Measurements from ENCODE around the gene AP1B1.
"Not testable (repeated sequence)": the region's sequence is repeated elsewhere in the genome, so short reads cannot be mapped to it uniquely, and the experiment has no call there.

Gene AP1B1

GRCh38 chr22:29385748-29386147 lies 2.6 kb downstream of the AP1B1 start:
- DNase-seq = peak; percentile 74

GRCh38 chr22:29385151-29385704 lies 3.1 kb downstream of the AP1B1 start:
- DNase-seq = no peak

- DNase-seq = no peak
These were observed 4.6 kb downstream of the AP1B1 start for GRCh38 chr22:29383740-29384139.

- DNase-seq = no peak
These were observed 5.6 kb downstream of the AP1B1 start for GRCh38 chr22:29382580-29383302.

GRCh38 chr22:29380856-29381255 lies 7.5 kb downstream of the AP1B1 start:
- DNase-seq = no peak

- no peak for DNase-seq
These were observed 8.2 kb downstream of the AP1B1 start for GRCh38 chr22:29380032-29380781.

GRCh38 chr22:29379258-29379657 lies 9.1 kb downstream of the AP1B1 start:
- no peak for DNase-seq

GRCh38 chr22:29377979-29378378 lies 10.4 kb downstream of the AP1B1 start:
- DNase-seq = no peak

GRCh38 chr22:29376705-29377104 lies 11.7 kb downstream of the AP1B1 start:
- not testable (repeated sequence) for DNase-seq

- no peak for DNase-seq
These were observed 12.8 kb downstream of the AP1B1 start for GRCh38 chr22:29375398-29376076.

GRCh38 chr22:29374806-29375205 lies 13.6 kb downstream of the AP1B1 start:
- DNase-seq = not testable (repeated sequence)

- DNase-seq = no peak
These were observed 14.0 kb downstream of the AP1B1 start for GRCh38 chr22:29374401-29374800.

GRCh38 chr22:29370537-29370936 lies 17.8 kb downstream of the AP1B1 start:
- DNase-seq = no peak

- DNase-seq = peak; percentile 40
These were observed 18.9 kb downstream of the AP1B1 start for GRCh38 chr22:29369460-29369859.

- no peak for DNase-seq
These were observed 28.9 kb downstream of the AP1B1 start for GRCh38 chr22:29359469-29359868.

- not testable (repeated sequence) for DNase-seq
These were observed 31.0 kb downstream of the AP1B1 start for GRCh38 chr22:29357193-29357890.

GRCh38 chr22:29353860-29354259 lies 34.5 kb downstream of the AP1B1 start:
- DNase-seq = no peak

GRCh38 chr22:29353286-29353685 lies 35.1 kb downstream of the AP1B1 start:
- DNase-seq = no peak

GRCh38 chr22:29352778-29353177 lies 35.6 kb downstream of the AP1B1 start:
- DNase-seq = no peak

GRCh38 chr22:29351891-29352290 lies 36.5 kb downstream of the AP1B1 start:
- DNase-seq = no peak

- no peak for DNase-seq
These were observed 37.3 kb downstream of the AP1B1 start for GRCh38 chr22:29351042-29351441.

GRCh38 chr22:29348956-29349355 lies 39.4 kb downstream of the AP1B1 start:
- DNase-seq = no peak

GRCh38 chr22:29348041-29348440 lies 40.3 kb downstream of the AP1B1 start:
- DNase-seq = no peak
